ENCODE measurements around the gene TBX1.

DNA sequence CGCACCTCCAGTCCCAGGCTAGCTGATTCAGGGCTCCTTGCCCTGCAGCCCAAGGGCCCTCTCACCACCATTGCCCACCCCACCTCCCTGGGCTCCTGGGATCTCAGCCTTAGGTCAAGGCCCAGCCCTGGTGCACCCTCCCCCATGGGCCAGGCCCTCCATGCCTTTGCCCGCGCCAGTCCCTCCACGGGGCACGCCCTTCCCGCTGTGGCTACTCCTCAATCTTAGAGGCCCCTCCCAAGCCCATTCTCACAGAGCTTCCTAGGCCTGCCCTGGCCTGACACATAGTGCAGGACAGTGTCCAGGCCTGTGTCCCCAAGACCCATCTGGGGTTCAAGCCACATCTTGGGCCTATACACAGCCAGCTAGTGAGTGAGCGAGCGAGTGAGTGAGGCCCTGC is 30.4 kb upstream of the TBX1 start:
- TF ChIP-seq, protein P1, sequence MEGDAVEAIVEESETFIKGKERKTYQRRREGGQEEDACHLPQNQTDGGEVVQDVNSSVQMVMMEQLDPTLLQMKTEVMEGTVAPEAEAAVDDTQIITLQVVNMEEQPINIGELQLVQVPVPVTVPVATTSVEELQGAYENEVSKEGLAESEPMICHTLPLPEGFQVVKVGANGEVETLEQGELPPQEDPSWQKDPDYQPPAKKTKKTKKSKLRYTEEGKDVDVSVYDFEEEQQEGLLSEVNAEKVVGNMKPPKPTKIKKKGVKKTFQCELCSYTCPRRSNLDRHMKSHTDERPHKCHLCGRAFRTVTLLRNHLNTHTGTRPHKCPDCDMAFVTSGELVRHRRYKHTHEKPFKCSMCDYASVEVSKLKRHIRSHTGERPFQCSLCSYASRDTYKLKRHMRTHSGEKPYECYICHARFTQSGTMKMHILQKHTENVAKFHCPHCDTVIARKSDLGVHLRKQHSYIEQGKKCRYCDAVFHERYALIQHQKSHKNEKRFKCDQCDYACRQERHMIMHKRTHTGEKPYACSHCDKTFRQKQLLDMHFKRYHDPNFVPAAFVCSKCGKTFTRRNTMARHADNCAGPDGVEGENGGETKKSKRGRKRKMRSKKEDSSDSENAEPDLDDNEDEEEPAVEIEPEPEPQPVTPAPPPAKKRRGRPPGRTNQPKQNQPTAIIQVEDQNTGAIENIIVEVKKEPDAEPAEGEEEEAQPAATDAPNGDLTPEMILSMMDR (IDR thresholded peaks at IDR 0.05; ENCODE audit: poor library complexity, severe bottlenecking): no peak
- TF ChIP-seq EZH2 (IDR thresholded peaks at IDR 0.05; ENCODE audit: borderline replicate concordance, insufficient read depth, low read length, poor library complexity, severe bottlenecking) (no peak), SMC3 (conservative IDR thresholded peaks at IDR 0.05; ENCODE audit: poor library complexity) (no peak), POLR2AphosphoS5 (IDR thresholded peaks at IDR 0.05) (no peak)

Data from neural cell (in vitro differentiated cells).